HEK293 (cell line): ENCODE data around the gene CCM2.

Experiments used
- CTCF ChIA-PET: fragments of 350-600 bp; formaldehyde crosslinking; extraction: SDS; loops from one replicate; lab custom pipeline; 2021; ENCODE audit warnings: antibody characterized with exemption; lab: Yijun Ruan, JAX
- POLR2A ChIA-PET: fragments of 300-600 bp; formaldehyde crosslinking; extraction: SDS; loops from one replicate; lab custom pipeline; 2020; ENCODE audit warnings: antibody characterized with exemption, inconsistent platforms; lab: Yijun Ruan, JAX
- H3K27ac ChIP-seq: fragments of 200-500 bp; sonication (Bioruptor generic); 2 replicates; pipeline ENCODE4 v1.5.1; 2014; ENCODE audit warnings: low read depth, low read length, control low read depth, inconsistent platforms; ENCODE audit errors: extremely low read depth
- H3K36me3 ChIP-seq, 2 experiments: fragments of 200-500 bp in 1 of 2; sonication (Bioruptor generic) in 1 of 2; 1 replicate in 1 of 2; 2 replicates in 1 of 2; pipeline ENCODE4 v1.5.1; 2014 to 2017; ENCODE audit warnings: inconsistent platforms in 2 of 2, low read length in 2 of 2; ENCODE audit not compliant: control insufficient read depth in 2 of 2, insufficient read depth in 1 of 2
- H3K4me1 ChIP-seq: fragments of 200-500 bp; sonication (Bioruptor generic); 2 replicates; pipeline ENCODE4 v1.5.1; 2014; ENCODE audit warnings: mild to moderate bottlenecking, low read length, inconsistent platforms; ENCODE audit not compliant: control insufficient read depth, insufficient read depth
- H3K4me3 ChIP-seq: 2 replicates; pipeline ENCODE4 v1.5.1; 2011; ENCODE audit warnings: low read depth, mild to moderate bottlenecking, control low read depth, low read length, moderate library complexity
- H3K9me3 ChIP-seq: fragments of 200-500 bp; sonication (Bioruptor generic); 2 replicates; pipeline ENCODE4 v1.5.1; 2014; ENCODE audit warnings: low read depth, low read length, inconsistent platforms; ENCODE audit not compliant: control insufficient read depth, insufficient read depth
- KLF7 ChIP-seq: fragments of 450-650 bp; formaldehyde crosslinking; IDR thresholded peaks from 2 replicates; pipeline ENCODE4 v1.5.1; 2016; ENCODE audit warnings: missing biosample characterization, missing genetic modification characterization, borderline replicate concordance
- OVOL3 ChIP-seq: fragments of 450-650 bp; formaldehyde crosslinking; IDR thresholded peaks from 2 replicates; pipeline ENCODE4 v1.5.1; 2016; ENCODE audit warnings: missing biosample characterization, missing genetic modification characterization
- SALL2 ChIP-seq: fragments of 450-650 bp; formaldehyde crosslinking; IDR thresholded peaks from 2 replicates; pipeline ENCODE4 v1.5.0; 2017; ENCODE audit warnings: missing biosample characterization, mild to moderate bottlenecking, missing genetic modification characterization, borderline replicate concordance
- SP2 ChIP-seq: fragments of 450-650 bp; formaldehyde crosslinking; IDR thresholded peaks from 2 replicates; pipeline ENCODE4 v1.5.1; 2016; ENCODE audit warnings: missing biosample characterization, missing genetic modification characterization
- SP7 ChIP-seq: fragments of 450-650 bp; formaldehyde crosslinking; IDR thresholded peaks from 2 replicates; pipeline ENCODE4 v1.5.1; 2016; ENCODE audit warnings: missing biosample characterization, missing genetic modification characterization
- ZBTB21 ChIP-seq: fragments of 450-650 bp; formaldehyde crosslinking; IDR thresholded peaks from 2 replicates; pipeline ENCODE4 v1.5.1; 2017; ENCODE audit warnings: missing biosample characterization, missing genetic modification characterization
- ZBTB48 ChIP-seq: fragments of 450-650 bp; formaldehyde crosslinking; IDR thresholded peaks from 2 replicates; pipeline ENCODE4 v1.5.1; 2016; ENCODE audit warnings: missing biosample characterization, missing genetic modification characterization
- ZBTB8A ChIP-seq: fragments of 450-650 bp; formaldehyde crosslinking; IDR thresholded peaks from 2 replicates; pipeline ENCODE4 v1.5.1; 2016; ENCODE audit warnings: missing biosample characterization, missing genetic modification characterization
- ZEB2 ChIP-seq: fragments of 450-650 bp; formaldehyde crosslinking; IDR thresholded peaks from 2 replicates; pipeline ENCODE4 v1.5.1; 2016; ENCODE audit warnings: missing biosample characterization, missing genetic modification characterization
- ZNF146 ChIP-seq: fragments of 450-650 bp; formaldehyde crosslinking; IDR thresholded peaks from 2 replicates; pipeline ENCODE4 v1.5.1; 2016; ENCODE audit warnings: missing biosample characterization, missing genetic modification characterization
- ZNF175 ChIP-seq: fragments of 450-650 bp; formaldehyde crosslinking; IDR thresholded peaks from 2 replicates; pipeline ENCODE4 v1.5.1; 2016; ENCODE audit warnings: missing biosample characterization, missing genetic modification characterization
- ZNF19 ChIP-seq: fragments of 450-650 bp; formaldehyde crosslinking; IDR thresholded peaks from 2 replicates; pipeline ENCODE4; 2016; ENCODE audit warnings: missing biosample characterization, missing genetic modification characterization, low read depth
- ZNF274 ChIP-seq, 2 experiments: fragments of 200-500 bp in 1 of 2; fragments of 450-650 bp in 1 of 2; sonication (Bioruptor generic) in 1 of 2; formaldehyde crosslinking in 1 of 2; IDR thresholded peaks; 2 replicates each; pipeline versions ENCODE4 v1.5.1 to v1.6.1; 2014 to 2016; ENCODE audit warnings: borderline replicate concordance in 1 of 2, inconsistent platforms in 1 of 2, low read length in 1 of 2, missing biosample characterization in 1 of 2, missing genetic modification characterization in 1 of 2
- ZNF37A ChIP-seq: fragments of 450-650 bp; IDR thresholded peaks from 2 replicates; pipeline ENCODE4 v1.5.1; 2018; ENCODE audit warnings: missing biosample characterization, missing genetic modification characterization
- ZNF416 ChIP-seq: fragments of 450-650 bp; formaldehyde crosslinking; IDR thresholded peaks from 2 replicates; pipeline ENCODE4 v1.5.1; 2016; ENCODE audit warnings: missing biosample characterization, missing genetic modification characterization
- ZNF426 ChIP-seq: fragments of 450-650 bp; formaldehyde crosslinking; IDR thresholded peaks from 2 replicates; pipeline ENCODE4 v1.5.1; 2017; ENCODE audit warnings: missing biosample characterization, missing genetic modification characterization, mild to moderate bottlenecking, inconsistent platforms, moderate library complexity
- ZNF548 ChIP-seq: fragments of 450-650 bp; formaldehyde crosslinking; IDR thresholded peaks from 2 replicates; pipeline ENCODE4 v1.5.1; 2016; ENCODE audit warnings: missing biosample characterization, missing genetic modification characterization
- ZNF785 ChIP-seq: fragments of 450-650 bp; formaldehyde crosslinking; IDR thresholded peaks from 2 replicates; pipeline ENCODE4 v1.5.1; 2016; ENCODE audit warnings: missing biosample characterization, missing genetic modification characterization
- ZSCAN16 ChIP-seq: fragments of 450-650 bp; formaldehyde crosslinking; IDR thresholded peaks from 2 replicates; pipeline ENCODE4 v1.5.1; 2016; ENCODE audit warnings: missing biosample characterization, missing genetic modification characterization
- TF ChIP-seq, protein P1 (sequence below): fragments of 450-650 bp; formaldehyde crosslinking; IDR thresholded peaks from 2 replicates; pipeline ENCODE4 v1.5.1; 2016; ENCODE audit warnings: missing biosample characterization, missing genetic modification characterization
- TF ChIP-seq, protein P2 (sequence below): fragments of 450-650 bp; formaldehyde crosslinking; IDR thresholded peaks from 2 replicates; pipeline ENCODE4 v1.5.1; 2016; ENCODE audit warnings: missing biosample characterization, missing genetic modification characterization
- TF ChIP-seq, protein P3 (sequence below): fragments of 450-650 bp; formaldehyde crosslinking; IDR thresholded peaks from 2 replicates; pipeline ENCODE4 v1.5.1; 2016; ENCODE audit warnings: missing biosample characterization, missing genetic modification characterization
- TF ChIP-seq, protein P4 (sequence below): fragments of 450-650 bp; formaldehyde crosslinking; IDR thresholded peaks from 2 replicates; pipeline ENCODE4 v1.5.1; 2016; ENCODE audit warnings: missing biosample characterization, missing genetic modification characterization
- TF ChIP-seq, protein P5 (sequence below): fragments of 450-650 bp; formaldehyde crosslinking; IDR thresholded peaks from 2 replicates; pipeline ENCODE4 v1.5.1; 2016; ENCODE audit warnings: missing biosample characterization, missing genetic modification characterization, low read depth
- TF ChIP-seq, protein P6 (sequence below): fragments of 450-650 bp; formaldehyde crosslinking; IDR thresholded peaks from 2 replicates; pipeline ENCODE4 v1.5.1; 2016; ENCODE audit warnings: missing biosample characterization, missing genetic modification characterization

CCM2 gene

DNA sequence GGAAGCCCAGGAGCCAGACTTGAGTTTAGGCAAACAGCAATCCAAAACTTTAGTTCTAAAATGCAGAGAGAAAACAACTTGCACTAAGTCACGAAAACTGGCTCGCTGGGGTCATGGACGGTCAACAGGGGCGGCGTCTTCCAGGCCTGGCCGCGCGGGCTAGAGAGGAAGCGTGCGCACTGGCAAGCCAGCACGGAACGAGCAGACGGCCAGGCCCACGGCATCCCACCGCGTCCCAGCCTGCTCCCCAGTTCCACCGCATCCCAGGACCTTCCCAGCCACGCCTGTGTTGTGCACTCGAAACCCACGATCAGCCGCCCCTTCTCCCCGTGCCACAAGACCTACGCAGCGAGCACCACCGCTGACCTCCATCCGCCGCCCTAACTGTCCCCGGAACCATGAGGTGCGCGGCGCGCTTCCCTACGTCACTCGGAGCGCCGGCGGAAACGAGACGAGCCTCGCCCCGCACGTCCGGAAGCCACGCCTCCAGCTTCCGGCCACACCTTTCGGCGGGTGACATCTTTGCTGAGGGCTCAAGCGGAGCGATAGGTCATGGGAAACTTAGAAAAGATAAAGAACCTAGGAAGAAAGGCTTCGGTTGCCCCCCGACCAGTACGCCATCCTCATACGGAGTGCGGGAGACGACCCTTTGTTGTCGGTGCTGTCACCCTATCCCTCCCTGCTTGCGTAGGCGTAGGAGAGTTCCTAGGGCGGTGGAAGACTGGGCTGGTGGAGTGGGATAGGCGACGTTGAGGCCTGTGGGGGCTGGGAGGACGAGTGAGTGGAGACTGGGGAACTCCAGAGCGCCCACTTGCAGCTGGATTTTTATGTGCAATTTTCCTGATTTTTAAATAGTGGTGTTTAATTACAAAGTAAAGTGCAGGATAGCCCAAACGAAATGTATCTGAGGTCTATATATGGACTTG is 111.6 kb downstream of the CCM2 start, which contains the start of gene TBRG4:
Gene TBRG4 (minus strand): TSS at position 400 of the 926 bp plus-strand sequence. CDS start 2,460 bp downstream, outside the sequence.
- ChIA-PET CTCF (interaction anchor here (0.5 to 1.5 kb wide), 6 partner anchors 26 to 406 kb away, joined by 3 to 5 read pairs (median 3); no protein-coding TSS in a partner anchor), POLR2A (interaction anchor here (0.6 to 1.4 kb wide), 16 partner anchors 11 to 263 kb away, joined by 3 to 13 read pairs (median 4); partner anchors contain the start of genes CCM2 and H2AZ2)
- Histone ChIP-seq H3K4me3 (peak within 1 kb of the TSS; percentile 65), H3K4me1 (no peaks in the 10 kb centered on the region), H3K27ac (peak within 1 kb of the TSS; percentile 87), H3K36me3 (peaks cover 8 to 29% of the 10 kb centered on the region in 2 experiments), H3K9me3 (no peaks in the 10 kb centered on the region)
- TF ChIP-seq ZBTB8A (tag by site-specific recombination) (peak; percentile 90), ZNF19 (no peak), KLF7 (peak; percentile 96), ZNF785 (tag by site-specific recombination) (no peak), ZNF274 (IDR thresholded peaks at IDR 0.05; ENCODE audit: low read length) (no peak), ZNF274 (tag by site-specific recombination; IDR thresholded peaks at IDR 0.05; ENCODE audit: borderline replicate concordance) (no peak), ZNF426 (tag by site-specific recombination) (no peak), ZNF37A (no peak), ZBTB48 (tag by site-specific recombination) (peak; percentile 66; the same call in 1 of the 2 replicates), ZNF146 (no peak; the same call in 1 of the 2 replicates), OVOL3 (tag by site-specific recombination) (peak; percentile 92), ZSCAN16 (tag by site-specific recombination) (no peak), ZEB2 (tag by site-specific recombination) (peak; percentile 84), ZNF548 (tag by site-specific recombination) (no peak), SALL2 (no peak), SP7 (tag by site-specific recombination) (peak; percentile 79), ZNF416 (tag by site-specific recombination) (no peak), ZNF175 (no peak), SP2 (tag by site-specific recombination) (peak; percentile 77), ZBTB21 (peak; percentile 87)
- TF ChIP-seq, protein P1, sequence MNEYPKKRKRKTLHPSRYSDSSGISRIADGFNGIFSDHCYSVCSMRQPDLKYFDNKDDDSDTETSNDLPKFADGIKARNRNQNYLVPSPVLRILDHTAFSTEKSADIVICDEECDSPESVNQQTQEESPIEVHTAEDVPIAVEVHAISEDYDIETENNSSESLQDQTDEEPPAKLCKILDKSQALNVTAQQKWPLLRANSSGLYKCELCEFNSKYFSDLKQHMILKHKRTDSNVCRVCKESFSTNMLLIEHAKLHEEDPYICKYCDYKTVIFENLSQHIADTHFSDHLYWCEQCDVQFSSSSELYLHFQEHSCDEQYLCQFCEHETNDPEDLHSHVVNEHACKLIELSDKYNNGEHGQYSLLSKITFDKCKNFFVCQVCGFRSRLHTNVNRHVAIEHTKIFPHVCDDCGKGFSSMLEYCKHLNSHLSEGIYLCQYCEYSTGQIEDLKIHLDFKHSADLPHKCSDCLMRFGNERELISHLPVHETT (tag by site-specific recombination), result 0 out of 2 replicates have a peak, but pooled peaks have one; percentile 57
- TF ChIP-seq, protein P2, sequence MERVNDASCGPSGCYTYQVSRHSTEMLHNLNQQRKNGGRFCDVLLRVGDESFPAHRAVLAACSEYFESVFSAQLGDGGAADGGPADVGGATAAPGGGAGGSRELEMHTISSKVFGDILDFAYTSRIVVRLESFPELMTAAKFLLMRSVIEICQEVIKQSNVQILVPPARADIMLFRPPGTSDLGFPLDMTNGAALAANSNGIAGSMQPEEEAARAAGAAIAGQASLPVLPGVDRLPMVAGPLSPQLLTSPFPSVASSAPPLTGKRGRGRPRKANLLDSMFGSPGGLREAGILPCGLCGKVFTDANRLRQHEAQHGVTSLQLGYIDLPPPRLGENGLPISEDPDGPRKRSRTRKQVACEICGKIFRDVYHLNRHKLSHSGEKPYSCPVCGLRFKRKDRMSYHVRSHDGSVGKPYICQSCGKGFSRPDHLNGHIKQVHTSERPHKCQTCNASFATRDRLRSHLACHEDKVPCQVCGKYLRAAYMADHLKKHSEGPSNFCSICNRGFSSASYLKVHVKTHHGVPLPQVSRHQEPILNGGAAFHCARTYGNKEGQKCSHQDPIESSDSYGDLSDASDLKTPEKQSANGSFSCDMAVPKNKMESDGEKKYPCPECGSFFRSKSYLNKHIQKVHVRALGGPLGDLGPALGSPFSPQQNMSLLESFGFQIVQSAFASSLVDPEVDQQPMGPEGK, result peak; percentile 89
- TF ChIP-seq, protein P3, sequence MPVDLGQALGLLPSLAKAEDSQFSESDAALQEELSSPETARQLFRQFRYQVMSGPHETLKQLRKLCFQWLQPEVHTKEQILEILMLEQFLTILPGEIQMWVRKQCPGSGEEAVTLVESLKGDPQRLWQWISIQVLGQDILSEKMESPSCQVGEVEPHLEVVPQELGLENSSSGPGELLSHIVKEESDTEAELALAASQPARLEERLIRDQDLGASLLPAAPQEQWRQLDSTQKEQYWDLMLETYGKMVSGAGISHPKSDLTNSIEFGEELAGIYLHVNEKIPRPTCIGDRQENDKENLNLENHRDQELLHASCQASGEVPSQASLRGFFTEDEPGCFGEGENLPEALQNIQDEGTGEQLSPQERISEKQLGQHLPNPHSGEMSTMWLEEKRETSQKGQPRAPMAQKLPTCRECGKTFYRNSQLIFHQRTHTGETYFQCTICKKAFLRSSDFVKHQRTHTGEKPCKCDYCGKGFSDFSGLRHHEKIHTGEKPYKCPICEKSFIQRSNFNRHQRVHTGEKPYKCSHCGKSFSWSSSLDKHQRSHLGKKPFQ, result no peak
- TF ChIP-seq, protein P4, sequence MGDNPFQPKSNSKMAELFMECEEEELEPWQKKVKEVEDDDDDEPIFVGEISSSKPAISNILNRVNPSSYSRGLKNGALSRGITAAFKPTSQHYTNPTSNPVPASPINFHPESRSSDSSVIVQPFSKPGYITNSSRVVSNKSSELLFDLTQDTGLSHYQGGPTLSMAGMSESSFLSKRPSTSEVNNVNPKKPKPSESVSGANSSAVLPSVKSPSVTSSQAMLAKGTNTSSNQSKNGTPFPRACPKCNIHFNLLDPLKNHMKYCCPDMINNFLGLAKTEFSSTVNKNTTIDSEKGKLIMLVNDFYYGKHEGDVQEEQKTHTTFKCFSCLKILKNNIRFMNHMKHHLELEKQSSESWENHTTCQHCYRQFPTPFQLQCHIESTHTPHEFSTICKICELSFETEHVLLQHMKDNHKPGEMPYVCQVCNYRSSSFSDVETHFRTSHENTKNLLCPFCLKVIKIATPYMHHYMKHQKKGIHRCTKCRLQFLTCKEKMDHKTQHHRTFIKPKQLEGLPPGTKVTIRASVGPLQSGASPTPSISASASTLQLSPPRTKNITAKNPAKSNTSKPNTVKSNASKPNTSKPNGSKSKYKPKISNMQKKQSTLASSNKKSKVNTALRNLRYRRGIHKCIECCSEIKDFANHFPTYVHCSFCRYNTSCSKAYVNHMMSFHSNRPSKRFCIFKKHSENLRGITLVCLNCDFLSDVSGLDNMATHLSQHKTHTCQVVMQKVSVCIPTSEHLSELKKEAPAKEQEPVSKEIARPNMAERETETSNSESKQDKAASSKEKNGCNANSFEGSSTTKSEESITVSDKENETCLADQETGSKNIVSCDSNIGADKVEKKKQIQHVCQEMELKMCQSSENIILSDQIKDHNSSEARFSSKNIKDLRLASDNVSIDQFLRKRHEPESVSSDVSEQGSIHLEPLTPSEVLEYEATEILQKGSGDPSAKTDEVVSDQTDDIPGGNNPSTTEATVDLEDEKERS, result no peak
- TF ChIP-seq, protein P5, sequence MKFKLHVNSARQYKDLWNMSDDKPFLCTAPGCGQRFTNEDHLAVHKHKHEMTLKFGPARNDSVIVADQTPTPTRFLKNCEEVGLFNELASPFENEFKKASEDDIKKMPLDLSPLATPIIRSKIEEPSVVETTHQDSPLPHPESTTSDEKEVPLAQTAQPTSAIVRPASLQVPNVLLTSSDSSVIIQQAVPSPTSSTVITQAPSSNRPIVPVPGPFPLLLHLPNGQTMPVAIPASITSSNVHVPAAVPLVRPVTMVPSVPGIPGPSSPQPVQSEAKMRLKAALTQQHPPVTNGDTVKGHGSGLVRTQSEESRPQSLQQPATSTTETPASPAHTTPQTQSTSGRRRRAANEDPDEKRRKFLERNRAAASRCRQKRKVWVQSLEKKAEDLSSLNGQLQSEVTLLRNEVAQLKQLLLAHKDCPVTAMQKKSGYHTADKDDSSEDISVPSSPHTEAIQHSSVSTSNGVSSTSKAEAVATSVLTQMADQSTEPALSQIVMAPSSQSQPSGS (tag by site-specific recombination), result peak; percentile 77
- TF ChIP-seq, protein P6, sequence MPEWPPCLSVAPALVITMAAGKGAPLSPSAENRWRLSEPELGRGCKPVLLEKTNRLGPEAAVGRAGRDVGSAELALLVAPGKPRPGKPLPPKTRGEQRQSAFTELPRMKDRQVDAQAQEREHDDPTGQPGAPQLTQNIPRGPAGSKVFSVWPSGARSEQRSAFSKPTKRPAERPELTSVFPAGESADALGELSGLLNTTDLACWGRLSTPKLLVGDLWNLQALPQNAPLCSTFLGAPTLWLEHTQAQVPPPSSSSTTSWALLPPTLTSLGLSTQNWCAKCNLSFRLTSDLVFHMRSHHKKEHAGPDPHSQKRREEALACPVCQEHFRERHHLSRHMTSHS (tag by site-specific recombination), result no peak
